ENCODE results near the gene COPZ1. TPM values are rescaled to one million over a fixed set of nuclear protein-coding genes. Genes with fewer than 3 reads are reported as not detected.

COPZ1 gene
- total and polyA plus RNA-seq, 2 experiments from 2014 or later = 164 to 207 TPM

GRCh38 chr12:54387114-54387467 lies 62.2 kb downstream of the COPZ1 start:
- Histone ChIP-seq H3K4me1 (ENCODE audit: insufficient read depth) (peaks cover 14% of the 10 kb centered on the region), H4K20me1 (ENCODE audit: insufficient read depth, poor library complexity, severe bottlenecking) (no peaks in the 10 kb centered on the region), H3K9me2 (replicated peaks; ENCODE audit: insufficient read depth) (no peaks in the 10 kb centered on the region), H3K9me3 (ENCODE audit: low read depth) (no peaks in the 10 kb centered on the region), H3K27ac (peak overlapping the region; percentile 44), H3K4me3 (no peak overlapping the region), H3K27me3 (no peaks in the 10 kb centered on the region), H3K36me3 (replicated peaks; ENCODE audit: insufficient read depth, low read depth) (no peaks in the 10 kb centered on the region), H3K79me2 (no peaks in the 10 kb centered on the region), H3K4me2 (no peak overlapping the region), H2AFZ (no peak overlapping the region)
- WGBS (ENCODE audit: low lambda C conversion rate, missing lambda C conversion rate) = 79% methylated on average over 3 of the region's 3 CpGs
- DNase-seq (ENCODE audit: low spot score) = no peak
- TF ChIP-seq CTCF (IDR thresholded peaks at IDR 0.05; ENCODE audit: poor library complexity) = no peak
- TF ChIP-seq EZH2phosphoT487 (IDR thresholded peaks at IDR 0.05; ENCODE audit: low read depth, severe bottlenecking, unreplicated experiment) = no peak
- TF ChIP-seq EZH2 (IDR thresholded peaks at IDR 0.05; ENCODE audit: borderline replicate concordance) = no peak

- H3K9me3 ChIP-seq (ENCODE audit: low read depth) = no peaks in the 10 kb centered on the region
- WGBS (ENCODE audit: low lambda C conversion rate, missing lambda C conversion rate) = 71% methylated on average over 4 of the region's 4 CpGs
- DNase-seq (ENCODE audit: low spot score) = no peak
- H3K9me2 ChIP-seq (replicated peaks; ENCODE audit: insufficient read depth) = no peaks in the 10 kb centered on the region
- no peak overlapping the region for H3K4me3 ChIP-seq
- no peaks in the 10 kb centered on the region for H4K20me1 ChIP-seq (ENCODE audit: insufficient read depth, poor library complexity, severe bottlenecking)
- no peak overlapping the region for H3K4me2 ChIP-seq
- no peak for TF ChIP-seq EZH2 (IDR thresholded peaks at IDR 0.05; ENCODE audit: borderline replicate concordance)
- TF ChIP-seq EZH2phosphoT487 (IDR thresholded peaks at IDR 0.05; ENCODE audit: low read depth, severe bottlenecking, unreplicated experiment) = no peak
- no peak for TF ChIP-seq CTCF (IDR thresholded peaks at IDR 0.05; ENCODE audit: poor library complexity)
- H3K36me3 ChIP-seq (replicated peaks; ENCODE audit: insufficient read depth, low read depth) = no peaks in the 10 kb centered on the region
- peaks cover 14% of the 10 kb centered on the region for H3K4me1 ChIP-seq (ENCODE audit: insufficient read depth)
- H2AFZ ChIP-seq = no peak overlapping the region
- H3K79me2 ChIP-seq = no peaks in the 10 kb centered on the region
- H3K27me3 ChIP-seq = no peaks in the 10 kb centered on the region
- peak overlapping the region; percentile 32 for H3K27ac ChIP-seq
Observed at GRCh38 chr12:54388237-54389133, 63.6 kb downstream of the COPZ1 start.

- TF ChIP-seq CTCF (IDR thresholded peaks at IDR 0.05; ENCODE audit: poor library complexity) = no peak
- TF ChIP-seq EZH2phosphoT487 (IDR thresholded peaks at IDR 0.05; ENCODE audit: low read depth, severe bottlenecking, unreplicated experiment) = no peak
- no peak for TF ChIP-seq EZH2 (IDR thresholded peaks at IDR 0.05; ENCODE audit: borderline replicate concordance)
Observed at GRCh38 chr12:54389134-54389508, 64.2 kb downstream of the COPZ1 start.

More at GRCh38 chr12:54389134-54389508, 64.2 kb downstream of the COPZ1 start:
- Histone ChIP-seq H3K36me3 (replicated peaks; ENCODE audit: insufficient read depth, low read depth) (no peaks in the 10 kb centered on the region), H3K4me1 (ENCODE audit: insufficient read depth) (peaks cover 14% of the 10 kb centered on the region), H3K9me3 (ENCODE audit: low read depth) (no peaks in the 10 kb centered on the region), H3K27me3 (no peaks in the 10 kb centered on the region), H4K20me1 (ENCODE audit: insufficient read depth, poor library complexity, severe bottlenecking) (no peaks in the 10 kb centered on the region), H3K79me2 (no peaks in the 10 kb centered on the region), H3K9me2 (replicated peaks; ENCODE audit: insufficient read depth) (no peaks in the 10 kb centered on the region), H3K4me3 (no peak overlapping the region), H3K27ac (no peak overlapping the region), H3K4me2 (no peak overlapping the region), H2AFZ (no peak overlapping the region)
- WGBS (ENCODE audit: low lambda C conversion rate, missing lambda C conversion rate) = 94% methylated on average over 3 of the region's 3 CpGs
- DNase-seq (ENCODE audit: low spot score) = no peak
